Hematopoietic multipotent progenitor cell treated with erythropoietin and hydrocortisone succinate and interleukin-3 and kit ligand, for 4 days (in vitro differentiated cells): ENCODE measurements around the gene USP17L27.
"Not testable (repeated sequence)": the region's sequence is repeated elsewhere in the genome, so short reads cannot be mapped to it uniquely, and the experiment has no call there.

Source experiments
- DNase-seq: peaks from one replicate; pipeline ENCODE4 v3.0.0-alpha.2; 2015

Gene USP17L27

GRCh38 chr4:9343848-9344247, at the start of gene USP17L27:
Gene USP17L27, plus strand, starts transcription at chr4:9344148. Its CDS starts 0 bp downstream, at chr4:9344148.
- not testable (repeated sequence) for DNase-seq

GRCh38 chr4:9324191-9324590, 19.8 kb upstream of the USP17L27 start:
- not testable (repeated sequence) for DNase-seq

- DNase-seq: not testable (repeated sequence)
Observed at GRCh38 chr4:9324865-9325264, 19.1 kb upstream of the USP17L27 start, which contains the start of gene USP17L24. Gene USP17L24, plus strand, starts transcription at chr4:9325165. Its CDS starts 0 bp downstream, at chr4:9325165.

- not testable (repeated sequence) for DNase-seq
Observed at GRCh38 chr4:9329611-9330010, 14.3 kb upstream of the USP17L27 start, which contains the start of gene USP17L25. Gene USP17L25, plus strand, starts transcription at chr4:9329911. Its CDS starts 0 bp downstream, at chr4:9329911.

GRCh38 chr4:9334358-9334757, 9.6 kb upstream of the USP17L27 start, which contains the start of gene USP17L26:
Gene USP17L26, plus strand, starts transcription at chr4:9334658. Its CDS starts 0 bp downstream, at chr4:9334658.
- not testable (repeated sequence) for DNase-seq

- not testable (repeated sequence) for DNase-seq
Observed at GRCh38 chr4:9339103-9339502, 4.8 kb upstream of the USP17L27 start, which contains the start of gene USP17L5. Gene USP17L5, plus strand, starts transcription at chr4:9339403. Its CDS starts 0 bp downstream, at chr4:9339403.

- not testable (repeated sequence) for DNase-seq
Observed at GRCh38 chr4:9348593-9348992, 4.6 kb downstream of the USP17L27 start, which contains the start of gene USP17L28. Gene USP17L28, plus strand, starts transcription at chr4:9348893. Its CDS starts 0 bp downstream, at chr4:9348893.

- not testable (repeated sequence) for DNase-seq
Observed at GRCh38 chr4:9350866-9351265, 6.9 kb downstream of the USP17L27 start.

- not testable (repeated sequence) for DNase-seq
Observed at GRCh38 chr4:9353338-9353737, 9.4 kb downstream of the USP17L27 start, which contains the start of gene USP17L29. Gene USP17L29, plus strand, starts transcription at chr4:9353638. Its CDS starts 0 bp downstream, at chr4:9353638.

GRCh38 chr4:9362829-9363228, 18.9 kb downstream of the USP17L27 start, which contains the start of gene USP17L30:
Gene USP17L30, plus strand, starts transcription at chr4:9363129. Its CDS starts 0 bp downstream, at chr4:9363129.
- DNase-seq: not testable (repeated sequence)

GRCh38 chr4:9379881-9380280, 35.9 kb downstream of the USP17L27 start:
- DNase-seq: not testable (repeated sequence)

- DNase-seq: peak; percentile 14
Observed at GRCh38 chr4:9381012-9381534, 37.1 kb downstream of the USP17L27 start.

GRCh38 chr4:9384126-9384525, 40.2 kb downstream of the USP17L27 start:
- no peak for DNase-seq

- DNase-seq: peak; percentile 52
Observed at GRCh38 chr4:9389001-9389400, 45.1 kb downstream of the USP17L27 start.
